Uterus (tissue), 2 donors: ENCODE results near the gene WWOX.

Experiments
- CTCF ChIP-seq, 4 experiments: fragments of 200-600 bp in 2 of 4; fragments of 450-650 bp in 2 of 4; sonication (generic) in 2 of 4; IDR thresholded peaks; one replicate each; pipeline ENCODE4 v1.5.1; 2016 to 2019; ENCODE audit warnings: antibody characterized with exemption in 4 of 4, mild to moderate bottlenecking in 2 of 4, moderate library complexity in 1 of 4
- POLR2A ChIP-seq, 2 donors: fragments of 450-650 bp; IDR thresholded peaks; one replicate each; pipeline ENCODE4 v1.6.1; 2016; ENCODE audit warnings: antibody characterized with exemption in 2 of 2, mild to moderate bottlenecking in 1 of 2, moderate library complexity in 1 of 2

- TF ChIP-seq CTCF (IDR thresholded peaks at IDR 0.05): no peak
- TF ChIP-seq POLR2A (IDR thresholded peaks at IDR 0.05): no peak
These were observed 656.6 kb downstream of the WWOX start for GRCh38 chr16:78755751-78756661.
